SK-N-SH (cell line): ENCODE measurements around the gene GALNT1. TPM values are rescaled to one million over a fixed set of nuclear protein-coding genes. Genes with fewer than 3 reads are reported as not detected.

Experiments used
- CTCF ChIA-PET: fragments of 300-600, 350-600 bp; formaldehyde crosslinking; extraction: SDS; loops from one replicate; lab custom pipeline; 2021; lab: Yijun Ruan, JAX
- POLR2A ChIA-PET: fragments of 350-600 bp; sonication (Branson Sonifier 250); formaldehyde crosslinking; extraction: SDS; loops from one replicate; lab custom pipeline; 2020; ENCODE audit warnings: antibody characterized with exemption, inconsistent platforms; lab: Yijun Ruan, JAX
- DNase-seq: peaks from one replicate; pipeline ENCODE4 v3.0.0; 2012
- H2AFZ ChIP-seq: fragments of 200-600 bp; sonication (generic); 2 replicates; pipeline ENCODE4 v1.8.1; 2016; ENCODE audit warnings: antibody characterized with exemption, mild to moderate bottlenecking, low read depth
- H3F3A ChIP-seq: fragments of 200-600 bp; sonication (generic); replicated peaks from 2 replicates; pipeline ENCODE3; 2016; ENCODE audit warnings: antibody characterized with exemption, mild to moderate bottlenecking; ENCODE audit not compliant: insufficient read depth
- H3K27ac ChIP-seq, 2 experiments: fragments of 200-500 bp in 1 of 2; fragments of 200-600 bp in 1 of 2; sonication (Bioruptor generic) in 1 of 2; sonication (generic), shearing (Covaris generic) in 1 of 2; 2 replicates each; pipeline versions ENCODE4 v1.5.1 to v1.6.1; 2014 to 2016; ENCODE audit warnings: low read depth in 2 of 2, inconsistent platforms in 1 of 2, low read length in 1 of 2, mild to moderate bottlenecking in 1 of 2, mixed read lengths in 1 of 2
- H3K27me3 ChIP-seq: fragments of 200-600 bp; sonication (generic), shearing (Covaris generic); 2 replicates; pipeline ENCODE4 v1.6.1; 2016; ENCODE audit warnings: mixed run types; ENCODE audit not compliant: insufficient read depth
- H3K36me3 ChIP-seq, 2 experiments: fragments of 200-500 bp in 1 of 2; fragments of 200-600 bp in 1 of 2; sonication (Bioruptor generic) in 1 of 2; sonication (generic) in 1 of 2; replicated peaks in 1 of 2; 2 replicates each; pipeline versions ENCODE3 to v1.5.1; 2014 to 2016; ENCODE audit warnings: low read length in 1 of 2, mild to moderate bottlenecking in 1 of 2; ENCODE audit not compliant: insufficient read depth in 2 of 2, control insufficient read depth in 1 of 2
- H3K4me1 ChIP-seq, 2 experiments: fragments of 200-500 bp in 1 of 2; fragments of 200-600 bp in 1 of 2; sonication (Bioruptor generic) in 1 of 2; sonication (generic), shearing (Covaris generic) in 1 of 2; 2 replicates each; pipeline versions ENCODE4 v1.5.1 to v1.6.1; 2014 to 2016; ENCODE audit warnings: low read depth in 1 of 2, low read length in 1 of 2, mixed run types in 1 of 2; ENCODE audit not compliant: insufficient read depth in 2 of 2, control insufficient read depth in 1 of 2
- H3K4me2 ChIP-seq: fragments of 200-600 bp; sonication (generic), shearing (Covaris generic); 2 replicates; pipeline ENCODE4 v1.6.1; 2017; ENCODE audit warnings: mixed run types
- H3K4me3 ChIP-seq, 2 experiments: fragments of 200-500 bp in 1 of 2; fragments of 200-600 bp in 1 of 2; sonication (Bioruptor generic) in 1 of 2; sonication (generic), shearing (Covaris generic) in 1 of 2; 2 replicates each; pipeline versions ENCODE4 v1.5.1 to v1.8.1; 2014 to 2016; ENCODE audit warnings: low read depth in 2 of 2, inconsistent platforms in 1 of 2, low read length in 1 of 2, mild to moderate bottlenecking in 1 of 2, mixed read lengths in 1 of 2, moderate library complexity in 1 of 2
- H3K79me2 ChIP-seq: fragments of 200-600 bp; sonication (generic); 2 replicates; pipeline ENCODE4 v1.8.1; 2017; ENCODE audit warnings: mild to moderate bottlenecking; ENCODE audit not compliant: insufficient read depth
- H3K9ac ChIP-seq: fragments of 200-600 bp; sonication (generic); 2 replicates; pipeline ENCODE4 v1.6.1; 2017; ENCODE audit warnings: mixed run types
- H3K9me2 ChIP-seq: fragments of 200-600 bp; sonication (generic); 2 replicates; pipeline ENCODE4 v1.6.1; 2017; ENCODE audit warnings: mixed run types
- H3K9me3 ChIP-seq: fragments of 200-600 bp; sonication (generic); 2 replicates; pipeline ENCODE4 v1.6.1; 2017; ENCODE audit warnings: mixed run types, mild to moderate bottlenecking, moderate library complexity
- H4K20me1 ChIP-seq: fragments of 200-600 bp; sonication (generic); 2 replicates; pipeline ENCODE4 v1.6.1; 2017; ENCODE audit warnings: mild to moderate bottlenecking, mixed run types; ENCODE audit not compliant: insufficient read depth
- ELF1 ChIP-seq: IDR thresholded peaks from 2 replicates; pipeline ENCODE4 v1.4.0; 2012
- GABPA ChIP-seq: IDR thresholded peaks from 2 replicates; pipeline ENCODE4 v1.4.0; 2012; ENCODE audit warnings: low read depth, mild to moderate bottlenecking
- MAX ChIP-seq: IDR thresholded peaks from 2 replicates; pipeline ENCODE4 v1.4.0; 2012; ENCODE audit warnings: low read depth
- RAD21 ChIP-seq: IDR thresholded peaks from 2 replicates; pipeline ENCODE4 v1.6.1; 2012; ENCODE audit warnings: mild to moderate bottlenecking, low read length
- RCOR1 ChIP-seq: fragments of 150-350 bp; IDR thresholded peaks from 2 replicates; pipeline ENCODE4 v1.6.1; 2017; ENCODE audit warnings: antibody characterized with exemption, low read length
- SMC3 ChIP-seq: IDR thresholded peaks from 2 replicates; pipeline ENCODE4 v1.6.1; 2012; ENCODE audit warnings: low read depth, low read length, improper control_type of control experiment
- TEAD4 ChIP-seq: IDR thresholded peaks from 2 replicates; pipeline ENCODE4 v1.4.0; 2012; ENCODE audit warnings: mild to moderate bottlenecking, borderline replicate concordance; ENCODE audit not compliant: insufficient read depth
- USF2 ChIP-seq: fragments of 150-350 bp; IDR thresholded peaks from 2 replicates; pipeline ENCODE4 v1.6.1; 2017; ENCODE audit warnings: antibody characterized with exemption, low read length, low read depth, borderline replicate concordance
- WGBS: methylation state at CpG from one replicate; pipeline ENCODE4 v1.1.6; 2017; ENCODE audit warnings: low lambda C conversion rate; 5-methylcytosine and 5-hydroxymethylcytosine counted together
- polyA plus RNA-seq, 3 experiments: library from polyadenylated mRNA; depleted of rRNA; stranded (reverse); fragments of >200 nt; gene quantifications; 2 replicates each; pipeline ENCODE4 v1.2.3, GENCODE V29; 2012
- TF ChIP-seq, protein P1 (sequence below): IDR thresholded peaks from 2 replicates; pipeline ENCODE4 v1.4.0; 2012; ENCODE audit warnings: low read depth, borderline replicate concordance

The GALNT1 gene
- polyA plus RNA-seq, 1 of the 3 experiments (the other 2 are of a cell fraction), result 15.7 TPM

DNA sequence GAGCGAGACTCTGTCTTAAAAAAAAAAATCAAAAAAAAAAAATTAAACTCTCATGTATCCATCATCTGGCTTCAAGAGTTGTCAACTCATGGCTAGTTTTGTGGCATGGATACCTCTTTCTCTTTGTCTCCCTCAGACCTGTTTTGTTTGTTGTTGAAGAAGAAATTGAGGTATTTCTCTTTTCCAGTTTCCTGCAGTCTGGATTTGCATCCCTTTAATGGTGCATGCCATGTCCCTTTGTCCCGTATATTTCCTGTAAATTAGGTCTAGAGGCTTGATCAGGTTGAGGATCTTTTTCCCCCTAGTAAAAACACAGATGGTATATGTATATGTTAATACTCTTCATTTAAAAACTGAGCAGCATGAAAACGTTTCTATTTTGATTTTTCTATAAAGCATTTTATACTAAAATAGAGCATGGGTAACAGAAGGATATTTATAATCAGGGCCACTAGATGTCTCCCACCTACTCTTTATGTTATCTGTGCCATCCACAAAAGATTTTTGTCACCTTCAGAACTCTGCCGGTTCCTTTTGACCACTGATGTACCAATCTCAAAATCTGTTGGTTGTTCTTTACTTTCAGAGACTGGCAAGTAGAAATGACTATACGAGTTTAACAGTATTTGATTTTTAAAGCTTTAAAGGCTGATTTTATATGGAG, 80.1 kb downstream of the GALNT1 start (continued):
- TF ChIP-seq GABPA, result no peak
- TF ChIP-seq TEAD4, result no peak
- TF ChIP-seq, protein P1, sequence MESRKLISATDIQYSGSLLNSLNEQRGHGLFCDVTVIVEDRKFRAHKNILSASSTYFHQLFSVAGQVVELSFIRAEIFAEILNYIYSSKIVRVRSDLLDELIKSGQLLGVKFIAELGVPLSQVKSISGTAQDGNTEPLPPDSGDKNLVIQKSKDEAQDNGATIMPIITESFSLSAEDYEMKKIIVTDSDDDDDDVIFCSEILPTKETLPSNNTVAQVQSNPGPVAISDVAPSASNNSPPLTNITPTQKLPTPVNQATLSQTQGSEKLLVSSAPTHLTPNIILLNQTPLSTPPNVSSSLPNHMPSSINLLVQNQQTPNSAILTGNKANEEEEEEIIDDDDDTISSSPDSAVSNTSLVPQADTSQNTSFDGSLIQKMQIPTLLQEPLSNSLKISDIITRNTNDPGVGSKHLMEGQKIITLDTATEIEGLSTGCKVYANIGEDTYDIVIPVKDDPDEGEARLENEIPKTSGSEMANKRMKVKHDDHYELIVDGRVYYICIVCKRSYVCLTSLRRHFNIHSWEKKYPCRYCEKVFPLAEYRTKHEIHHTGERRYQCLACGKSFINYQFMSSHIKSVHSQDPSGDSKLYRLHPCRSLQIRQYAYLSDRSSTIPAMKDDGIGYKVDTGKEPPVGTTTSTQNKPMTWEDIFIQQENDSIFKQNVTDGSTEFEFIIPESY, result no peak
- no peak for TF ChIP-seq RCOR1

DNA sequence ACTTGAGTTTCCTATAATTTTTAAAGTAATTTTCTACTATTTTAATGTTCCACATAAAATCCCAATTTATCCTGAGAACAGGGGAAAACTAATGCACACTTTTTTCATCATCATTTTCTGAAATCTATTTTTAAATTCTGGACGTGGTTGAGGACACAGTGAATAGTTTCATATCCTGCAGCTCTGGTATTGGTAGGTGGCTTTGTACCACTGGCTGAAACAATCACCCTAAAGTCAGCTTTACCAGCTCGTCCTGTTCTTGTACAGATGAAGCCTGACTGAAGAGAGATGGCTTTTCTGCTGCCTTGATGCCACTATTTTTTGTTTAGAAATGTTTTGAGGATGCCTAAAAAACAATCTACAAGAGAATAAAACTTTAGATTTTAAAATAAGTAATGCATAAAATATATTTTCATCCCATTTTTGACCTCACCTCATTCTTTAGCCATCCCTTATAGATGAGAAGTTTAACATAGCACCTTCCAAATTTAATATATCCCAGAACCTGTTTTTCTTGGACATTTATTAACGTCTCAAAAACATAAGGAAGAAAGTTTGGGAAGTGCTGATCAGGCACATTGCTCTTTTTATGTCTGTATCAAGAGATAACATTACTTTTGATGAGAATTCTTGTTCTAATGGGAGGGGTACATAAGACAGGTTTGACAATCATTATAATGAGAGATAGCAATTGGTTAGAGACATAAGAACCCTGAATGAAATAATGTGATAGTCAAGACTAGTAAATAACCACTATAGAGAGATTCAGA, 80.9 kb downstream of the GALNT1 start:
- ChIA-PET POLR2A (no interaction called here), CTCF (interaction anchor here (0.7 to 1.7 kb wide), 6 partner anchors 17 to 615 kb away, joined by 3 to 6 read pairs (median 3); no protein-coding TSS in a partner anchor)
- Histone ChIP-seq H3F3A (no peaks in the 10 kb centered on the region), H4K20me1 (no peaks in the 10 kb centered on the region), H3K9me3 (no peaks in the 10 kb centered on the region), H3K4me2 (no peak overlapping the region), H3K27ac (no peak overlapping the region), H3K9me2 (no peaks in the 10 kb centered on the region), H2AFZ (no peak overlapping the region), H3K9ac (no peak overlapping the region), H3K36me3 (peaks cover 25 to 29% of the 10 kb centered on the region in 2 experiments), H3K4me3 (no peak overlapping the region), H3K79me2 (no peaks in the 10 kb centered on the region), H3K27me3 (no peaks in the 10 kb centered on the region), H3K4me1 (no peaks in the 10 kb centered on the region; a peak in 1 of 4 replicates)
- no peak for DNase-seq
- TF ChIP-seq MAX (no peak), SMC3 (no peak), ELF1 (no peak), USF2 (no peak), GABPA (no peak), RAD21 (no peak)
- TF ChIP-seq, all 33 proteins: peak for 0
- WGBS, result 92% methylated on average over 3 of the region's 3 CpGs
